A673 (cell line): ENCODE results near the gene ANAPC16. TPM values are rescaled to one million over a fixed set of nuclear protein-coding genes. Genes with fewer than 3 reads are reported as not detected.

Experiments
- BruUV-seq: library from RNA; stranded (reverse); fragments of 400-500 nt; replicated peaks from 2 replicates; lab custom pipeline; 2021; lab: Mats Ljungman, UMichigan
- CTCF ChIA-PET: fragments of 300-600 bp; sonication (Branson Sonifier 250); formaldehyde crosslinking; loops from one replicate; lab custom pipeline; 2022; ENCODE audit warnings: antibody characterized with exemption; lab: Charles Lee
- POLR2A ChIA-PET: fragments of 300-600 bp; sonication (Branson Sonifier 250); formaldehyde crosslinking; loops from one replicate; lab custom pipeline; 2022; ENCODE audit warnings: antibody characterized with exemption; ENCODE audit not compliant: low non-redundant PET; lab: Charles Lee
- DNase-seq: peaks from one replicate; pipeline ENCODE4 v3.0.0-alpha.2; 2015; ENCODE audit warnings: low spot score
- H3K27ac ChIP-seq: fragments of 200-600 bp; sonication (generic); 2 replicates; pipeline ENCODE4 v1.5.1; 2016; ENCODE audit warnings: mixed run types, low read depth, mild to moderate bottlenecking, mixed read lengths, antibody characterized with exemption, low read length; ENCODE audit not compliant: poor library complexity, severe bottlenecking
- H3K27me3 ChIP-seq: fragments of 200-600 bp; sonication (generic); replicated peaks from 2 replicates; pipeline ENCODE4 v1.6.1; 2017; ENCODE audit warnings: mixed run types, low read depth, mild to moderate bottlenecking, mixed read lengths, antibody characterized with exemption, low read length; ENCODE audit not compliant: insufficient read depth, poor library complexity
- H3K36me3 ChIP-seq: fragments of 200-600 bp; sonication (generic); 2 replicates; pipeline ENCODE4 v1.6.1; 2016; ENCODE audit warnings: mixed run types, mild to moderate bottlenecking, mixed read lengths, antibody characterized with exemption, low read length; ENCODE audit not compliant: insufficient read depth, poor library complexity, severe bottlenecking
- H3K4me1 ChIP-seq: fragments of 200-600 bp; sonication (generic); 2 replicates; pipeline ENCODE4 v1.6.1; 2017; ENCODE audit warnings: mixed run types, mild to moderate bottlenecking, mixed read lengths, antibody characterized with exemption, low read length; ENCODE audit not compliant: insufficient read depth, poor library complexity, severe bottlenecking
- H3K4me3 ChIP-seq: fragments of 200-600 bp; sonication (generic); 2 replicates; pipeline ENCODE4 v1.5.1; 2016; ENCODE audit warnings: low read depth, mixed run types, mild to moderate bottlenecking, mixed read lengths, low read length; ENCODE audit not compliant: poor library complexity, severe bottlenecking
- H3K9me3 ChIP-seq: fragments of 200-600 bp; sonication (generic); 2 replicates; pipeline ENCODE4 v1.6.1; 2016; ENCODE audit warnings: mixed run types, low read depth, mild to moderate bottlenecking, mixed read lengths, antibody characterized with exemption, low read length; ENCODE audit not compliant: poor library complexity, severe bottlenecking
- CTCF ChIP-seq: fragments of 300-800, 200-600 bp; sonication (generic); conservative IDR thresholded peaks from 2 replicates; pipeline ENCODE4 v1.5.1; 2017; ENCODE audit warnings: low read depth, mild to moderate bottlenecking, antibody characterized with exemption, low read length, moderate library complexity, mixed read lengths
- EZH2 ChIP-seq: fragments of 200-600 bp; sonication (generic); IDR thresholded peaks from 2 replicates; pipeline ENCODE4 v1.6.1; 2017; ENCODE audit warnings: borderline replicate concordance, low read depth, mild to moderate bottlenecking, mixed read lengths, antibody characterized with exemption, low read length; ENCODE audit not compliant: poor library complexity, severe bottlenecking
- intact Hi-C: fragments of 100-400 bp; cut with micrococcal nuclease; formaldehyde crosslinking; loops from one replicate; pipeline ENCODE4 v1.10.0; 2022; ENCODE audit not compliant: unreplicated experiment
- total RNA-seq: library from RNA; stranded (reverse); gene quantifications from 2 replicates; pipeline ENCODE4 v1.2.3, GENCODE V29; 2021

Gene ANAPC16
- total RNA-seq, 1 experiment from 2014 or later = 57.6 TPM

- ChIA-PET CTCF (no interaction called here), POLR2A (interaction anchor here (0.6 kb wide), 1 partner anchor 121 kb away, joined by 3 read pairs; no protein-coding TSS in a partner anchor)
- intact Hi-C loops = no loop called here
- H3K4me3 ChIP-seq = no peak overlapping the region
- peaks cover 45% of the 10 kb centered on the region for H3K4me1 ChIP-seq
- H3K27me3 ChIP-seq = no peaks in the 10 kb centered on the region
- peak overlapping the region; percentile 54 for H3K27ac ChIP-seq
- H3K9me3 ChIP-seq = no peaks in the 10 kb centered on the region
- DNase-seq = peak; percentile 59
- no peak for TF ChIP-seq EZH2
- no peak for TF ChIP-seq CTCF
- BruUV-seq = no TSS peak
- no peaks in the 10 kb centered on the region for H3K36me3 ChIP-seq
These were observed 40.7 kb upstream of the ANAPC16 start for GRCh38 chr10:72175149-72175548.

- TF ChIP-seq CTCF = no peak
- CTCF ChIA-PET = interaction anchor here (0.5 kb wide), 1 partner anchor 10 kb away, joined by 8 read pairs; no protein-coding TSS in a partner anchor
- H3K9me3 ChIP-seq = no peaks in the 10 kb centered on the region
These were observed 39.1 kb upstream of the ANAPC16 start for GRCh38 chr10:72176701-72177100.

GRCh38 chr10:72177454-72177853 is 38.4 kb upstream of the ANAPC16 start:
- POLR2A ChIA-PET = no interaction called here
- intact Hi-C loops = no loop called here
- H3K4me3 ChIP-seq = no peak overlapping the region
- H3K36me3 ChIP-seq = no peaks in the 10 kb centered on the region
- peak; percentile 26 for DNase-seq
- no peaks in the 10 kb centered on the region for H3K27me3 ChIP-seq
- peaks cover 41% of the 10 kb centered on the region for H3K4me1 ChIP-seq
- CTCF ChIA-PET = interaction anchor here (0.5 kb wide), 1 partner anchor 9 kb away, joined by 8 read pairs; no protein-coding TSS in a partner anchor
- H3K27ac ChIP-seq = no peak overlapping the region
- H3K9me3 ChIP-seq = no peaks in the 10 kb centered on the region
- TF ChIP-seq EZH2 (no peak), CTCF (no peak)
- no TSS peak for BruUV-seq

More at GRCh38 chr10:72176701-72177100, 39.1 kb upstream of the ANAPC16 start:
- POLR2A ChIA-PET = no interaction called here
- no peaks in the 10 kb centered on the region for H3K36me3 ChIP-seq
- no TSS peak for BruUV-seq
- peaks cover 41% of the 10 kb centered on the region for H3K4me1 ChIP-seq
- no peak for DNase-seq
- H3K27me3 ChIP-seq = no peaks in the 10 kb centered on the region
- no peak overlapping the region for H3K27ac ChIP-seq
- no peak overlapping the region for H3K4me3 ChIP-seq
- intact Hi-C loops = no loop called here
